Measurements from ENCODE around the gene KCP. TPM values are rescaled to one million over a fixed set of nuclear protein-coding genes. Genes with fewer than 3 reads are reported as not detected.

KCP gene
- total RNA-seq, 1 experiment from 2014 or later = 5.3 TPM

GRCh38 chr7:128883622-128884448, 26.7 kb downstream of the KCP start:
- no peaks in the 10 kb centered on the region for H3K9me3 ChIP-seq (ENCODE audit: control insufficient read depth, low read depth, low read length)
- no peak overlapping the region for H3K9ac ChIP-seq (ENCODE audit: extremely low read depth, insufficient read length, low read length)
- no peak overlapping the region for H4K8ac ChIP-seq (replicated peaks; ENCODE audit: insufficient read length, low read depth, low read length)
- H2BK15ac ChIP-seq (ENCODE audit: low read depth, low read length) = no peak overlapping the region
- peaks cover 4 to 5% of the 10 kb centered on the region in 2 experiments; a peak in 3 of 4 replicates for H3K4me1 Mint-ChIP-seq
- H3K4me2 ChIP-seq (ENCODE audit: insufficient read depth, insufficient read length, low read length) = no peak overlapping the region
- H3K27ac Mint-ChIP-seq = no peak overlapping the region; a peak in 1 of 7 replicates
- H3K36me3 Mint-ChIP-seq (ENCODE audit: insufficient read depth in 1 of 3, low read depth in 3 of 3) = peaks cover 0 to 2% (median 0%) of the 10 kb centered on the region in 3 experiments; a peak in 3 of 7 replicates
- H2BK5ac ChIP-seq (ENCODE audit: insufficient read length, low read length) = no peak overlapping the region
- H3K4ac ChIP-seq (ENCODE audit: low read depth, low read length) = no peak overlapping the region
- H3K27me3 Mint-ChIP-seq (ENCODE audit: low read depth) = peaks cover 1% of the 10 kb centered on the region; the same call in 1 of the 2 replicates
- H3K14ac ChIP-seq (ENCODE audit: insufficient read depth, low read length) = no peak overlapping the region
- no peak overlapping the region for H4K5ac ChIP-seq (ENCODE audit: insufficient read length, low read depth, low read length)
- no peaks in the 10 kb centered on the region for H4K20me1 ChIP-seq (ENCODE audit: control insufficient read depth, insufficient read depth, insufficient read length)
- no peaks in the 10 kb centered on the region for H3K27me3 ChIP-seq (ENCODE audit: insufficient read depth, low read length)
- 0 out of 5 replicates have a peak, but pooled peaks cover 0 to 4% of the 10 kb centered on the region in 2 experiments for H3K9me3 Mint-ChIP-seq
- H3K4me1 ChIP-seq (ENCODE audit: insufficient read depth, low read length) = no peaks in the 10 kb centered on the region
- H3K56ac ChIP-seq (ENCODE audit: insufficient read length, low read depth, low read length) = no peak overlapping the region
- H3K23me2 ChIP-seq (ENCODE audit: insufficient read length, low read depth, low read length, poor library complexity, severe bottlenecking) = no peaks in the 10 kb centered on the region
- no peak overlapping the region for H3K4me3 Mint-ChIP-seq
- H3K18ac ChIP-seq (ENCODE audit: insufficient read length, low read depth, low read length) = no peak overlapping the region
- no peak overlapping the region for H4K91ac ChIP-seq (ENCODE audit: insufficient read length, low read depth, low read length)
- H2BK20ac ChIP-seq (ENCODE audit: low read depth, low read length, poor library complexity, severe bottlenecking) = no peak overlapping the region
- H2BK120ac ChIP-seq (ENCODE audit: low read depth, low read length, poor library complexity, severe bottlenecking) = no peak overlapping the region
- no peak overlapping the region for H3K23ac ChIP-seq (ENCODE audit: insufficient read length, low read depth, low read length)
- H3K79me1 ChIP-seq (ENCODE audit: insufficient read depth, low read depth, low read length, poor library complexity, severe bottlenecking) = no peaks in the 10 kb centered on the region
- no peak overlapping the region for H2AK5ac ChIP-seq (ENCODE audit: insufficient read length, low read length)
- no peak overlapping the region for H3T11ph ChIP-seq (ENCODE audit: low read length)
- H2AFZ ChIP-seq (ENCODE audit: low read length) = no peak overlapping the region
- H2BK12ac ChIP-seq (ENCODE audit: insufficient read length, low read depth, low read length) = no peak overlapping the region
- DNase-seq = peak; percentile 88
- WGBS (ENCODE audit: extremely low coverage, insufficient read length, low lambda C conversion rate) = no CpG with 5 or more reads among the region's 19 CpGs
- no peaks in the 10 kb centered on the region for H3K79me2 ChIP-seq (ENCODE audit: insufficient read depth, low read length)
- no peak overlapping the region for H3K27ac ChIP-seq (ENCODE audit: insufficient read length, low read depth, low read length)
- TF ChIP-seq CTCF (conservative IDR thresholded peaks at IDR 0.05) = peak; percentile 99
